PC-9 (cell line): Measurements from ENCODE around the gene ADGRA1. TPM values are rescaled to one million over a fixed set of nuclear protein-coding genes. Genes with fewer than 3 reads are reported as not detected.

Experiments used
- BruUV-seq: library from RNA; stranded (reverse); fragments of 400-500 nt; replicated peaks from 2 replicates; lab custom pipeline; 2021; lab: Mats Ljungman, UMichigan
- CTCF ChIA-PET: fragments of 300-600 bp; sonication (Branson Sonifier 250); formaldehyde crosslinking; loops from one replicate; lab custom pipeline; 2022; ENCODE audit warnings: antibody characterized with exemption; lab: Charles Lee
- POLR2A ChIA-PET: fragments of 300-600 bp; sonication (Branson Sonifier 250); formaldehyde crosslinking; loops from one replicate; lab custom pipeline; 2022; ENCODE audit warnings: antibody characterized with exemption; ENCODE audit not compliant: unreplicated experiment; lab: Charles Lee
- DNase-seq, 2 experiments: peaks; one replicate each; pipeline versions ENCODE4 v3.0.0 to v3.0.0-alpha.2; 2015 to 2022; ENCODE audit warnings: mixed read lengths in 1 of 2
- H2AFZ ChIP-seq: fragments of 200-600 bp; sonication (generic); 2 replicates; pipeline ENCODE4 v1.8.1; 2017; ENCODE audit warnings: antibody characterized with exemption
- H3F3A ChIP-seq: fragments of 200-600 bp; sonication (generic); 2 replicates; pipeline ENCODE4 v1.8.1; 2017; ENCODE audit warnings: antibody characterized with exemption, mild to moderate bottlenecking, low read depth; ENCODE audit not compliant: insufficient read depth
- H3K27ac ChIP-seq: fragments of 200-600 bp; sonication (generic); 2 replicates; pipeline ENCODE4 v1.6.1; 2016; ENCODE audit warnings: mixed run types
- H3K27me3 ChIP-seq: fragments of 200-600 bp; sonication (generic); 2 replicates; pipeline ENCODE4 v1.6.1; 2016; ENCODE audit warnings: low read depth, mixed run types; ENCODE audit not compliant: insufficient read depth
- H3K36me3 ChIP-seq: fragments of 200-600 bp; sonication (generic); 2 replicates; pipeline ENCODE4 v1.6.1; 2016; ENCODE audit warnings: low read depth, mixed run types
- H3K4me1 ChIP-seq: fragments of 200-600 bp; sonication (generic); replicated peaks from 2 replicates; pipeline ENCODE4 v1.6.1; 2016; ENCODE audit warnings: mixed run types; ENCODE audit not compliant: insufficient read depth
- H3K4me2 ChIP-seq: fragments of 200-600 bp; sonication (generic); 2 replicates; pipeline ENCODE4 v1.6.1; 2017; ENCODE audit warnings: mixed run types
- H3K4me3 ChIP-seq: fragments of 200-600 bp; sonication (generic); 2 replicates; pipeline ENCODE4 v1.6.1; 2016; ENCODE audit warnings: mixed run types
- H3K79me2 ChIP-seq: fragments of 200-600 bp; sonication (generic); 2 replicates; pipeline ENCODE4 v1.6.1; 2017; ENCODE audit warnings: low read depth, mixed run types
- H3K9me2 ChIP-seq: fragments of 200-600 bp; sonication (generic); 2 replicates; pipeline ENCODE4 v1.8.1; 2017; ENCODE audit warnings: mild to moderate bottlenecking; ENCODE audit not compliant: insufficient read depth
- H3K9me3 ChIP-seq: fragments of 200-600 bp; sonication (generic); 2 replicates; pipeline ENCODE4 v1.8.1; 2016; ENCODE audit warnings: low read depth; ENCODE audit not compliant: insufficient read depth
- H4K20me1 ChIP-seq: fragments of 200-600 bp; sonication (generic); 2 replicates; pipeline ENCODE4 v1.8.1; 2017; ENCODE audit not compliant: insufficient read depth
- EZH2 ChIP-seq: fragments of 200-600 bp; sonication (generic); IDR thresholded peaks from 2 replicates; pipeline ENCODE4 v1.8.0; 2017; ENCODE audit warnings: antibody characterized with exemption, low read depth
- intact Hi-C: fragments of 100-400 bp; cut with micrococcal nuclease; formaldehyde crosslinking; loops from one replicate; pipeline ENCODE4 v1.10.0; 2022; ENCODE audit not compliant: unreplicated experiment
- total RNA-seq: library from RNA; stranded (reverse); gene quantifications from 2 replicates; pipeline ENCODE4 v1.2.3, GENCODE V29; 2021
- TF ChIP-seq, protein P1 (sequence below): fragments of 200-600 bp; sonication (generic); conservative IDR thresholded peaks from 2 replicates; pipeline ENCODE4 v1.6.1; 2017; ENCODE audit warnings: mixed run types, antibody characterized with exemption, mild to moderate bottlenecking, moderate library complexity

ADGRA1 gene
- total RNA-seq, 1 experiment from 2014 or later = not detected

DNA sequence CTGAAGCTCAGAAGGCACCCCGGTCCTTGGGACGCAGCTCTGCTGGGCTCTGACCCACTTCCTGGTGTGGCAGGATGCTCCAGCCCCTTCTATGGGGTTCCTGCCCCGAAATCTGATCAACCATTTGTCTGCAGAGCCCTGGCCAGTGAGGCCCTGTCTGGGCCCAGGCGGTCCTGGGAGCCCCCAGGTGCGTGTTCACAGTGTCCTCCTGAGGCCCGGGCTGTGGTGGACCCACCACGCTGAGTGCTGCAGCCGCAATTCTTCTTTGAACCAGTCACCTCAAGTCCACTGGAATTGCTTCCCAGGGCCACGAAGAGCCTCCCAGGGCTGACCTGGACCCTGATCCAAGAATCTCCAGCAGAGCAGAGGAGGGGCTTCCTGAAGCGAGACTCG, 91.4 kb downstream of the ADGRA1 start:
- CTCF ChIA-PET = no interaction called here
- no peak overlapping the region for H3K4me2 ChIP-seq

DNA sequence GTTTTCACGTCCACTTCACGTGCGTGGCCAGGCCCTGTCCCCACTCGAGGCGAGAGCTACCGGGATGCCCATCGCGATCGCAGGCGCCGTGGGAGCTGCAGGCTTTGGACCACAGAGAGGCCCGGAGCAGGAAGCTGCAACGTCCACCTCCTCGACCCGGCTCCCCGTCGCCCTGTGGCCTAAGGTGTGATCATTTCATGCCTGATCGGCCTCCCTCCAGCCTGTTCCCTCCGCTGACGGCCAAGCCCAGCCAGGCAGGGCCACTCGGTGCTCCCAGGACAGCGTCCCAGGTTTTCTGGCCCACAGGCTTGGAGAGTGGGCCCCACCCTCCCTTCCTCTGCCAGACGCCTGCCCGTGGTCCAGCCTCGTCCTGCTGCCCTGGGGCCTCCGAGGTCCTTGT, 91.9 kb downstream of the ADGRA1 start:
- ChIA-PET CTCF (no interaction called here), POLR2A (no interaction called here)
- intact Hi-C loops = no loop called here
- H3K9me3 ChIP-seq = no peaks in the 10 kb centered on the region
- BruUV-seq = no TSS peak
- H3K27me3 ChIP-seq = peaks cover 36% of the 10 kb centered on the region
- H3K9me2 ChIP-seq = no peaks in the 10 kb centered on the region
- no peak overlapping the region for H3K27ac ChIP-seq
- no peaks in the 10 kb centered on the region for H3K79me2 ChIP-seq
- DNase-seq = no peak
- TF ChIP-seq, protein P1, sequence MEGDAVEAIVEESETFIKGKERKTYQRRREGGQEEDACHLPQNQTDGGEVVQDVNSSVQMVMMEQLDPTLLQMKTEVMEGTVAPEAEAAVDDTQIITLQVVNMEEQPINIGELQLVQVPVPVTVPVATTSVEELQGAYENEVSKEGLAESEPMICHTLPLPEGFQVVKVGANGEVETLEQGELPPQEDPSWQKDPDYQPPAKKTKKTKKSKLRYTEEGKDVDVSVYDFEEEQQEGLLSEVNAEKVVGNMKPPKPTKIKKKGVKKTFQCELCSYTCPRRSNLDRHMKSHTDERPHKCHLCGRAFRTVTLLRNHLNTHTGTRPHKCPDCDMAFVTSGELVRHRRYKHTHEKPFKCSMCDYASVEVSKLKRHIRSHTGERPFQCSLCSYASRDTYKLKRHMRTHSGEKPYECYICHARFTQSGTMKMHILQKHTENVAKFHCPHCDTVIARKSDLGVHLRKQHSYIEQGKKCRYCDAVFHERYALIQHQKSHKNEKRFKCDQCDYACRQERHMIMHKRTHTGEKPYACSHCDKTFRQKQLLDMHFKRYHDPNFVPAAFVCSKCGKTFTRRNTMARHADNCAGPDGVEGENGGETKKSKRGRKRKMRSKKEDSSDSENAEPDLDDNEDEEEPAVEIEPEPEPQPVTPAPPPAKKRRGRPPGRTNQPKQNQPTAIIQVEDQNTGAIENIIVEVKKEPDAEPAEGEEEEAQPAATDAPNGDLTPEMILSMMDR = no peak
- no peak for TF ChIP-seq EZH2
- H3F3A ChIP-seq = peaks cover 12% of the 10 kb centered on the region; the same call in 1 of the 2 replicates
- H4K20me1 ChIP-seq = no peaks in the 10 kb centered on the region
- no peak overlapping the region for H3K4me2 ChIP-seq
- H3K4me1 ChIP-seq = no peaks in the 10 kb centered on the region
- no peak overlapping the region for H2AFZ ChIP-seq
- no peak overlapping the region for H3K4me3 ChIP-seq
- H3K36me3 ChIP-seq = no peaks in the 10 kb centered on the region

More for the DNA sequence above, 91.4 kb downstream of the ADGRA1 start:
- peaks cover 33% of the 10 kb centered on the region for H3K27me3 ChIP-seq
- no peaks in the 10 kb centered on the region for H3K79me2 ChIP-seq
- no peaks in the 10 kb centered on the region for H4K20me1 ChIP-seq
- intact Hi-C loops = no loop called here
- H3F3A ChIP-seq = peaks cover 12% of the 10 kb centered on the region; the same call in 1 of the 2 replicates
- H3K9me3 ChIP-seq = no peaks in the 10 kb centered on the region
- no TSS peak for BruUV-seq
- POLR2A ChIA-PET = no interaction called here
- no peak overlapping the region for H3K27ac ChIP-seq
- no peak overlapping the region for H3K4me3 ChIP-seq
- no peak for DNase-seq
- TF ChIP-seq, protein P1 = no peak
- TF ChIP-seq EZH2 = no peak
- no peaks in the 10 kb centered on the region for H3K4me1 ChIP-seq
- H2AFZ ChIP-seq = no peak overlapping the region
- H3K36me3 ChIP-seq = no peaks in the 10 kb centered on the region
- no peaks in the 10 kb centered on the region for H3K9me2 ChIP-seq

DNA sequence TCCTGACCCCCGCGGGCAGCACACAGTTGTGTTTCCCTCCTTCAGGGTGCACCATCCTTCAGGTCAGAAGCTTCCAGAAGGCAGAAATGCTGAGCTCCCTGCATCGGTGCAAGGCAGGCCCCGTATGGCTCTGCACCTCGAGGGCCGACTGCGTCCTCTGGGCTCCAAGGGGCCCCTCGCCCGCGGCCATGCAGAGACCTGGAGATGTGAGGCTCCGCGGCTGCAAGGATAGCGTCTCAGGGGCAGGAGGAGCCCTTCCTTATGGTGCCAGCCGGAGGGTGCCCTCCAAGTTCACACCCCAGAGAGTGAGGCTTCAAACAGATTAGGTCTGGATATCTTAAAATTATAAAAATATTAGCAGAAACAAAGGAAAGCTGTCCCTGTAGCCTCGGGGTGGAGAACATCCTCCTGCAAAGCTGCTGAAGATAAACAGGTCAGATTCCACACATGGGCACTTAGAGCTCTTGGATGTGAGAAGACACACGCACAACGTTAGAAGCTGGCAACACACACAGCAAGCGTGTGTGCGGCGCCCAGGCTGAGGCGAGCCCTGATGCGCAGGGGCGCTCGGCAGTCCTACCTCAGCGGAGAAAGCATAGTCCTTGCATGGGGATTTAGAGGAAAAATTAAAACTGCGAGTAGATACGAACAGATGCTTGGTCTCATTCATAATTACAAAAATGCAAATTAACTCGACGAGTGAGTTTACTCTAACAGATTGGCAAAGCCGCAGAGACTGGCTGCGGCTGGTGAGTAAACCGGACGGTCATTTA, 92.7 kb downstream of the ADGRA1 start:
- peaks cover 37% of the 10 kb centered on the region for H3K27me3 ChIP-seq
- TF ChIP-seq EZH2 = no peak
- TF ChIP-seq, protein P1 = no peak
- no peak for DNase-seq
- BruUV-seq = no TSS peak
- POLR2A ChIA-PET = no interaction called here
- intact Hi-C loops = no loop called here
- H3K9me3 ChIP-seq = no peaks in the 10 kb centered on the region
- H4K20me1 ChIP-seq = no peaks in the 10 kb centered on the region
- CTCF ChIA-PET = no interaction called here
- no peaks in the 10 kb centered on the region for H3K9me2 ChIP-seq
- no peak overlapping the region for H2AFZ ChIP-seq
- no peaks in the 10 kb centered on the region for H3K4me1 ChIP-seq
- H3K79me2 ChIP-seq = no peaks in the 10 kb centered on the region
- H3F3A ChIP-seq = peaks cover 12% of the 10 kb centered on the region; the same call in 1 of the 2 replicates
- H3K36me3 ChIP-seq = no peaks in the 10 kb centered on the region
- no peak overlapping the region for H3K27ac ChIP-seq
- no peak overlapping the region for H3K4me3 ChIP-seq
- no peak overlapping the region for H3K4me2 ChIP-seq
